ENCODE data around the gene TSEN2.

Gene TSEN2

DNA sequence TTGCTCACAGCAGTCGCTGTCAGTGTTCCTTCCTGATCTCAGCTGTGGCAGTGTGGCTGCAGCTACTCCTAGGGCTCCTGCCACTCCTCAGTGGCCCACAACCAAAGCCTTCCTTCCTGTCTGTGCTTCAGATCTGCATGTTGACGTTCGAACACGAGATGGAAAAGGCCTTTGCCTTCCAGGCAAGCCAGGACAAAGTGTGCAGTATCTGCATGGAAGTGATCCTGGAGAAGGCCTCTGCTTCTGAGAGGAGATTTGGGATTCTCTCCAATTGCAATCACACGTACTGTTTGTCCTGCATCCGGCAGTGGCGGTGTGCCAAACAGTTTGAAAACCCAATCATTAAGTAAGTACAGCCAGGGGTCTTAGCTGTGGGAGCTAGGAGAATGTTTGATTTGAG is 90.4 kb downstream of the TSEN2 start:
- Histone ChIP-seq H3K4me2 (ENCODE audit: low read depth, low read length, poor library complexity, severe bottlenecking) (no peak overlapping the region), H3K79me2 (ENCODE audit: insufficient read depth, low read length) (no peaks in the 10 kb centered on the region), H3K27ac (ENCODE audit: low read depth, low read length) (no peak overlapping the region), H3K9me2 (replicated peaks; ENCODE audit: insufficient read depth, low read length) (no peaks in the 10 kb centered on the region), H3K4me3 (ENCODE audit: insufficient read depth, low read length, poor library complexity, severe bottlenecking) (no peak overlapping the region), H2AFZ (ENCODE audit: low read depth, low read length, severe bottlenecking) (no peak overlapping the region), H3K27me3 (ENCODE audit: low read length) (no peaks in the 10 kb centered on the region), H3K36me3 (ENCODE audit: low read length) (peaks cover 8% of the 10 kb centered on the region; the same call in 1 of the 2 replicates), H3K9me3 (ENCODE audit: insufficient read depth, low read length) (no peaks in the 10 kb centered on the region), H3K9ac (ENCODE audit: low read length) (no peak overlapping the region), H3F3A (ENCODE audit: insufficient read depth) (no peaks in the 10 kb centered on the region), H4K20me1 (ENCODE audit: low read depth, low read length) (no peaks in the 10 kb centered on the region)
- TF ChIP-seq, protein P1, sequence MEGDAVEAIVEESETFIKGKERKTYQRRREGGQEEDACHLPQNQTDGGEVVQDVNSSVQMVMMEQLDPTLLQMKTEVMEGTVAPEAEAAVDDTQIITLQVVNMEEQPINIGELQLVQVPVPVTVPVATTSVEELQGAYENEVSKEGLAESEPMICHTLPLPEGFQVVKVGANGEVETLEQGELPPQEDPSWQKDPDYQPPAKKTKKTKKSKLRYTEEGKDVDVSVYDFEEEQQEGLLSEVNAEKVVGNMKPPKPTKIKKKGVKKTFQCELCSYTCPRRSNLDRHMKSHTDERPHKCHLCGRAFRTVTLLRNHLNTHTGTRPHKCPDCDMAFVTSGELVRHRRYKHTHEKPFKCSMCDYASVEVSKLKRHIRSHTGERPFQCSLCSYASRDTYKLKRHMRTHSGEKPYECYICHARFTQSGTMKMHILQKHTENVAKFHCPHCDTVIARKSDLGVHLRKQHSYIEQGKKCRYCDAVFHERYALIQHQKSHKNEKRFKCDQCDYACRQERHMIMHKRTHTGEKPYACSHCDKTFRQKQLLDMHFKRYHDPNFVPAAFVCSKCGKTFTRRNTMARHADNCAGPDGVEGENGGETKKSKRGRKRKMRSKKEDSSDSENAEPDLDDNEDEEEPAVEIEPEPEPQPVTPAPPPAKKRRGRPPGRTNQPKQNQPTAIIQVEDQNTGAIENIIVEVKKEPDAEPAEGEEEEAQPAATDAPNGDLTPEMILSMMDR (IDR thresholded peaks at IDR 0.05; ENCODE audit: insufficient read depth, low read length, poor library complexity, severe bottlenecking) = no peak

DNA sequence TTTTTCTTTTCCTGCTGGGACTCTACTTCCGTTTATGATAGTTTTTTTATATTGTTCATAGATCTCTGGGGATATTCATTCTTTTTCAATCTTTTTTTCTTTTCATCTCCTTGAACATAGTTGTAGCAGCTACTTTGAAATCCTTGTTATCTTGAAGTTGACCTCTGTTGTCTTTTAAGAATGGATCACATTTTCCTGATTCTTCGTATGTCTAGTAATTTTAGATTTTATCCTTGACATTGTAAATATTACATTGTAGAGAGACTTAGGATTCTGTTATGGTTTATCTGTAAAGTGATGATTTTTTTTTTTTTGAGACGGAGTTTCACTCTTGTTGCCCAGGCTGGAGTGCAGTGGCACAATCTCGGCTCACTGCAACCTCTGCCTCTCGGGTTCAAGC is 93.1 kb downstream of the TSEN2 start:
- H3K36me3 ChIP-seq (ENCODE audit: low read length) = peaks cover 3% of the 10 kb centered on the region; the same call in 1 of the 2 replicates
- TF ChIP-seq, protein P1 (IDR thresholded peaks at IDR 0.05; ENCODE audit: insufficient read depth, low read length, poor library complexity, severe bottlenecking) = no peak
- TF ChIP-seq EZH2phosphoT487 (conservative IDR thresholded peaks at IDR 0.05; ENCODE audit: low read length) = no peak
- H3K79me2 ChIP-seq (ENCODE audit: insufficient read depth, low read length) = no peaks in the 10 kb centered on the region
- no peak overlapping the region for H3K4me3 ChIP-seq (ENCODE audit: insufficient read depth, low read length, poor library complexity, severe bottlenecking)
- no peaks in the 10 kb centered on the region for H3K27me3 ChIP-seq (ENCODE audit: low read length)
- H3F3A ChIP-seq (ENCODE audit: insufficient read depth) = no peaks in the 10 kb centered on the region
- no peak overlapping the region for H3K9ac ChIP-seq (ENCODE audit: low read length)
- no peaks in the 10 kb centered on the region for H4K20me1 ChIP-seq (ENCODE audit: low read depth, low read length)
- no peaks in the 10 kb centered on the region for H3K9me2 ChIP-seq (replicated peaks; ENCODE audit: insufficient read depth, low read length)
- no peaks in the 10 kb centered on the region for H3K9me3 ChIP-seq (ENCODE audit: insufficient read depth, low read length)
- H3K27ac ChIP-seq (ENCODE audit: low read depth, low read length) = no peak overlapping the region
- no peak overlapping the region for H2AFZ ChIP-seq (ENCODE audit: low read depth, low read length, severe bottlenecking)
- no peak overlapping the region for H3K4me2 ChIP-seq (ENCODE audit: low read depth, low read length, poor library complexity, severe bottlenecking)

DNA sequence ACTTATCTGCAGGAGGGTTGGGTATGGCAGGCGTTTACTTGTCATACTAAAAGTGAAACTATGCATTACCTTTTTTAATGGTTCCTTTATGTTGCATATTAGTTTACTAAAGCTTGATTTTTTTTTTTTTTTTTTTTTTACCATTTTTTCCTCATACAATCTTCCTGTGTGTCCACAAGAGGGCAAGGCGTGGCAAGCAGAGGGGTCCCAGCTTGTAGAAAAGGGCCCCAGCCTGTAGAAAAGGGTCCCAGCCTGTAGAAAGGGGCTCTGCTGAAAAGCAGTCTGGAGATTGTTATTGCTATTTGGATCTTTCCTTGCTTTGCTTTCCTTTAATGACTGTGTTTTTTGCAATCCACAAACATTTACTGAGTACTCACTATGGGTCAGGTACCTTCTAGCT is 94.5 kb downstream of the TSEN2 start:
- no peaks in the 10 kb centered on the region for H3K27me3 ChIP-seq (ENCODE audit: low read length)
- TF ChIP-seq, protein P1 (IDR thresholded peaks at IDR 0.05; ENCODE audit: insufficient read depth, low read length, poor library complexity, severe bottlenecking) = no peak
- TF ChIP-seq EZH2phosphoT487 (conservative IDR thresholded peaks at IDR 0.05; ENCODE audit: low read length) = no peak
- H3F3A ChIP-seq (ENCODE audit: insufficient read depth) = no peaks in the 10 kb centered on the region
- no peaks in the 10 kb centered on the region for H3K9me2 ChIP-seq (replicated peaks; ENCODE audit: insufficient read depth, low read length)
- H3K79me2 ChIP-seq (ENCODE audit: insufficient read depth, low read length) = no peaks in the 10 kb centered on the region
- H3K9me3 ChIP-seq (ENCODE audit: insufficient read depth, low read length) = no peaks in the 10 kb centered on the region
- H2AFZ ChIP-seq (ENCODE audit: low read depth, low read length, severe bottlenecking) = no peak overlapping the region
- no peaks in the 10 kb centered on the region for H4K20me1 ChIP-seq (ENCODE audit: low read depth, low read length)
- H3K27ac ChIP-seq (ENCODE audit: low read depth, low read length) = no peak overlapping the region
- H3K9ac ChIP-seq (ENCODE audit: low read length) = no peak overlapping the region
- no peak overlapping the region for H3K4me3 ChIP-seq (ENCODE audit: insufficient read depth, low read length, poor library complexity, severe bottlenecking)
- H3K36me3 ChIP-seq (ENCODE audit: low read length) = peaks cover 5% of the 10 kb centered on the region; the same call in 1 of the 2 replicates
- no peak overlapping the region for H3K4me2 ChIP-seq (ENCODE audit: low read depth, low read length, poor library complexity, severe bottlenecking)
